Loucy (cell line): Measurements from ENCODE around the gene WASHC3.

Experiments used
- CTCF ChIP-seq: fragments of 200-600 bp; sonication (generic); conservative IDR thresholded peaks from 2 replicates; pipeline ENCODE4 v1.5.1; 2014; ENCODE audit warnings: mild to moderate bottlenecking, antibody characterized with exemption, low read length
- EZH2phosphoT487 ChIP-seq: fragments of 200-600 bp; IDR thresholded peaks from 2 replicates; pipeline ENCODE4 v1.6.1; 2018; ENCODE audit warnings: antibody characterized with exemption, mild to moderate bottlenecking, moderate library complexity, borderline replicate concordance

DNA sequence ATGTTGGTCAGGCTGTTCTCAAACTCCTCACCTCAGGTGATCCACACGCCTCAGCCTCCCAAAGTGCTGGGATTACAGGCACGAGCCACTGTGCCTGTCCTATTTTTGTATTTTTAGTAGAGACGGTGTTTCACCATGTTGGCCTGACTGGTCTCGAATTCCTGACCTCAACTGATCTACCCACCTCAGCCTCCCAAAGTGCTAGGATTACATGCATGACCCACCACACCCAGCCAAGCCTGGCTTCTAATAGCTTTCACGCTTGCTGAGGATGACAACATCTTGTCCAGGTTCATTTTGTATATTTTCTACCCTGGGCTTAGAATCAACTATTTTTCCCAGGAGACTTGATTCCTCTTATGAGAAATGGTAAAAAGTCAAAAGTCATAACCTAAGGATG is 64.7 kb downstream of the WASHC3 start:
- TF ChIP-seq EZH2phosphoT487 (no peak), CTCF (no peak)
